Measurements from ENCODE around the gene NLK. TPM values are rescaled to one million over a fixed set of nuclear protein-coding genes. Genes with fewer than 3 reads are reported as not detected.
"Not testable (repeated sequence)": the region's sequence is repeated elsewhere in the genome, so short reads cannot be mapped to it uniquely, and the experiment has no call there.

Gene NLK
- total and polyA plus RNA-seq, 2 donors (not counting 1 experiment from before 2014, with no cell fraction given): 12.7 to 24.8 TPM

- DNase-seq (no peak), ATAC-seq (ENCODE audit: low read depth) (no peak)
- 95% methylated on average over 2 of the region's 4 CpGs for WGBS (ENCODE audit: insufficient coverage)
- Histone ChIP-seq H3K4me3 (ENCODE audit: control extremely low read depth in 1 of 5, extremely low read depth in 1 of 5, insufficient read depth in 1 of 5, low read depth in 2 of 5, low read length in 4 of 5) (no peak overlapping the region), H3K27ac (ENCODE audit: low read length in 2 of 2) (no peak overlapping the region), H3K36me3 (replicated peaks in 1 of 2; ENCODE audit: control extremely low read depth in 1 of 2, control insufficient read depth in 1 of 2, extremely low read depth in 1 of 2, insufficient read depth in 2 of 2, low read length in 1 of 2) (no peaks in the 10 kb centered on the region), H3K27me3 (replicated peaks in 1 of 4; ENCODE audit: control extremely low read depth in 1 of 4, control insufficient read depth in 3 of 4, insufficient read depth in 4 of 4, low read length in 3 of 4) (peaks cover 0 to 50% (median 16%) of the 10 kb centered on the region in 4 experiments), H3K4me2 (replicated peaks; ENCODE audit: low read depth, low read length, poor library complexity, severe bottlenecking) (no peak overlapping the region), H2AFZ (ENCODE audit: insufficient read depth, low read depth, low read length, poor library complexity, severe bottlenecking) (no peak overlapping the region), H3K79me2 (ENCODE audit: control insufficient read depth, insufficient read depth, low read length) (no peaks in the 10 kb centered on the region), H4K20me1 (ENCODE audit: control insufficient read depth, insufficient read depth, low read length, poor library complexity, severe bottlenecking) (no peaks in the 10 kb centered on the region), H3K4me1 (ENCODE audit: control insufficient read depth in 2 of 2, insufficient read depth in 2 of 2, low read length in 2 of 2) (peaks cover 12 to 16% of the 10 kb centered on the region in 2 donors), H3K9me3 (ENCODE audit: control extremely low read depth in 1 of 3, control insufficient read depth in 2 of 3, insufficient read depth in 1 of 3, low read length in 2 of 3) (peaks cover 0 to 20% (median 0%) of the 10 kb centered on the region in 3 donors), H3K9ac (ENCODE audit: low read length) (no peak overlapping the region)
- H3K9me3 Mint-ChIP-seq (ENCODE audit: insufficient read depth): no peaks in the 10 kb centered on the region
- ChIA-PET CTCF (interaction anchor here (0.7 to 1.1 kb wide), 3 partner anchors 19 to 188 kb away, joined by 3 to 4 read pairs (median 3); no protein-coding TSS in a partner anchor), POLR2A (no interaction called here)
- no peak overlapping the region for H3K4me3 Mint-ChIP-seq
- TF ChIP-seq CTCF (IDR thresholded peaks at IDR 0.05): no peak
- TF ChIP-seq EZH2 (IDR thresholded peaks at IDR 0.05; ENCODE audit: borderline replicate concordance, insufficient read depth, low read depth, low read length, poor library complexity, severe bottlenecking): no peak
- no peak overlapping the region for H3K27ac Mint-ChIP-seq
- intact Hi-C loops (cut with micrococcal nuclease): no loop called here
- H3K27me3 Mint-ChIP-seq: peaks cover 57% of the 10 kb centered on the region
- H3K4me1 Mint-ChIP-seq: peaks cover 11% of the 10 kb centered on the region
Observed at GRCh38 chr17:28228986-28229729, 186.7 kb downstream of the NLK start.

- peaks cover 11% of the 10 kb centered on the region for H3K4me1 Mint-ChIP-seq
- CTCF ChIA-PET: interaction anchor here (0.7 to 6.4 kb wide), 5 partner anchors 18 to 425 kb away, joined by 3 to 36 read pairs (median 3); no protein-coding TSS in a partner anchor
- POLR2A ChIA-PET: no interaction called here
- peaks cover 12 to 16% of the 10 kb centered on the region in 2 donors for H3K4me1 ChIP-seq (ENCODE audit: control insufficient read depth in 2 of 2, insufficient read depth in 2 of 2, low read length in 2 of 2)
- H2AFZ ChIP-seq (ENCODE audit: insufficient read depth, low read depth, low read length, poor library complexity, severe bottlenecking): no peak overlapping the region
- DNase-seq: no peak
- peaks cover 63% of the 10 kb centered on the region for H3K27me3 Mint-ChIP-seq
- H3K4me3 ChIP-seq (ENCODE audit: control extremely low read depth in 1 of 5, extremely low read depth in 1 of 5, insufficient read depth in 1 of 5, low read depth in 2 of 5, low read length in 4 of 5): no peak overlapping the region
- no peak overlapping the region for H3K4me2 ChIP-seq (replicated peaks; ENCODE audit: low read depth, low read length, poor library complexity, severe bottlenecking)
- no peaks in the 10 kb centered on the region for H4K20me1 ChIP-seq (ENCODE audit: control insufficient read depth, insufficient read depth, low read length, poor library complexity, severe bottlenecking)
- intact Hi-C loops (cut with micrococcal nuclease): no loop called here
- H3K27ac Mint-ChIP-seq: no peak overlapping the region
- H3K9me3 ChIP-seq (ENCODE audit: control extremely low read depth in 1 of 3, control insufficient read depth in 2 of 3, insufficient read depth in 1 of 3, low read length in 2 of 3): peaks cover 0 to 20% (median 0%) of the 10 kb centered on the region in 3 donors
- TF ChIP-seq CTCF (IDR thresholded peaks at IDR 0.05): no peak
- TF ChIP-seq EZH2 (IDR thresholded peaks at IDR 0.05; ENCODE audit: borderline replicate concordance, insufficient read depth, low read depth, low read length, poor library complexity, severe bottlenecking): no peak
- no peaks in the 10 kb centered on the region for H3K79me2 ChIP-seq (ENCODE audit: control insufficient read depth, insufficient read depth, low read length)
- H3K36me3 ChIP-seq (replicated peaks in 1 of 2; ENCODE audit: control extremely low read depth in 1 of 2, control insufficient read depth in 1 of 2, extremely low read depth in 1 of 2, insufficient read depth in 2 of 2, low read length in 1 of 2): no peaks in the 10 kb centered on the region
- H3K27ac ChIP-seq (ENCODE audit: low read length in 2 of 2): no peak overlapping the region
- H3K9ac ChIP-seq (ENCODE audit: low read length): no peak overlapping the region
- 66% methylated on average over 7 of the region's 7 CpGs for WGBS (ENCODE audit: insufficient coverage)
- no peak for ATAC-seq (ENCODE audit: low read depth)
- peaks cover 0 to 50% (median 16%) of the 10 kb centered on the region in 4 experiments for H3K27me3 ChIP-seq (replicated peaks in 1 of 4; ENCODE audit: control extremely low read depth in 1 of 4, control insufficient read depth in 3 of 4, insufficient read depth in 4 of 4, low read length in 3 of 4)
- no peaks in the 10 kb centered on the region for H3K9me3 Mint-ChIP-seq (ENCODE audit: insufficient read depth)
- H3K4me3 Mint-ChIP-seq: no peak overlapping the region
Observed at GRCh38 chr17:28230011-28230410, 187.5 kb downstream of the NLK start.

- peaks cover 0 to 50% (median 15%) of the 10 kb centered on the region in 4 experiments for H3K27me3 ChIP-seq (replicated peaks in 1 of 4; ENCODE audit: control extremely low read depth in 1 of 4, control insufficient read depth in 3 of 4, insufficient read depth in 4 of 4, low read length in 3 of 4)
- intact Hi-C loops (cut with micrococcal nuclease): not testable (repeated sequence)
- peaks cover 63% of the 10 kb centered on the region for H3K27me3 Mint-ChIP-seq
Observed at GRCh38 chr17:28230607-28231006, 188.1 kb downstream of the NLK start.

More at GRCh38 chr17:28230607-28231006, 188.1 kb downstream of the NLK start:
- H3K9ac ChIP-seq (ENCODE audit: low read length); H3K27ac ChIP-seq (ENCODE audit: low read length in 2 of 2); H2AFZ ChIP-seq (ENCODE audit: insufficient read depth, low read depth, low read length, poor library complexity, severe bottlenecking); H3K4me3 Mint-ChIP-seq; H3K4me3 ChIP-seq (ENCODE audit: control extremely low read depth in 1 of 5, extremely low read depth in 1 of 5, insufficient read depth in 1 of 5, low read depth in 2 of 5, low read length in 4 of 5); H3K4me2 ChIP-seq (replicated peaks; ENCODE audit: low read depth, low read length, poor library complexity, severe bottlenecking); DNase-seq; H3K9me3 Mint-ChIP-seq (ENCODE audit: insufficient read depth); H3K27ac Mint-ChIP-seq; POLR2A ChIA-PET; H3K79me2 ChIP-seq (ENCODE audit: control insufficient read depth, insufficient read depth, low read length); H4K20me1 ChIP-seq (ENCODE audit: control insufficient read depth, insufficient read depth, low read length, poor library complexity, severe bottlenecking); ATAC-seq (ENCODE audit: low read depth); H3K36me3 ChIP-seq (replicated peaks in 1 of 2; ENCODE audit: control extremely low read depth in 1 of 2, control insufficient read depth in 1 of 2, extremely low read depth in 1 of 2, insufficient read depth in 2 of 2, low read length in 1 of 2): not testable (repeated sequence)
- peaks cover 12 to 16% of the 10 kb centered on the region in 2 donors for H3K4me1 ChIP-seq (ENCODE audit: control insufficient read depth in 2 of 2, insufficient read depth in 2 of 2, low read length in 2 of 2)
- peaks cover 11% of the 10 kb centered on the region for H3K4me1 Mint-ChIP-seq
- CTCF ChIA-PET: interaction anchor here (6.4 kb wide), 1 partner anchor 186 kb away, joined by 36 read pairs; no protein-coding TSS in a partner anchor
- H3K9me3 ChIP-seq (ENCODE audit: control extremely low read depth in 1 of 3, control insufficient read depth in 2 of 3, insufficient read depth in 1 of 3, low read length in 2 of 3): peaks cover 0 to 18% (median 0%) of the 10 kb centered on the region in 3 donors
- WGBS (ENCODE audit: insufficient coverage): 93% methylated on average over 3 of the region's 6 CpGs

Measured in B cell (primary cell).